8988T (cell line): ENCODE data around the gene JMJD7.
"Not testable (repeated sequence)": the region's sequence is repeated elsewhere in the genome, so short reads cannot be mapped to it uniquely, and the experiment has no call there.

Experiments
- DNase-seq: peaks from one replicate; pipeline ENCODE4 v3.0.0; 2011

The JMJD7 gene

GRCh38 chr15:41824062-41824745 is 3.7 kb upstream of the JMJD7 start:
- no peak for DNase-seq

GRCh38 chr15:41825145-41825544 is 2.7 kb upstream of the JMJD7 start:
- DNase-seq, result no peak

- DNase-seq, result no peak
Observed at GRCh38 chr15:41825572-41826535, 2.0 kb upstream of the JMJD7 start.

- DNase-seq, result no peak
Observed at GRCh38 chr15:41827290-41827879, 507 bp upstream of the JMJD7 start.

GRCh38 chr15:41828807-41829141 is 882 bp downstream of the JMJD7 start:
- no peak for DNase-seq

GRCh38 chr15:41829959-41830646 is 2.2 kb downstream of the JMJD7 start:
- no peak for DNase-seq

- DNase-seq, result not testable (repeated sequence)
Observed at GRCh38 chr15:41831291-41831690, 3.4 kb downstream of the JMJD7 start.

GRCh38 chr15:41832208-41832607 is 4.3 kb downstream of the JMJD7 start:
- no peak for DNase-seq

GRCh38 chr15:41832875-41833274 is 5.0 kb downstream of the JMJD7 start:
- DNase-seq, result no peak

GRCh38 chr15:41834096-41834495 is 6.2 kb downstream of the JMJD7 start:
- DNase-seq, result no peak

GRCh38 chr15:41836073-41836472 is 8.2 kb downstream of the JMJD7 start:
- no peak for DNase-seq

GRCh38 chr15:41836713-41837454 is 9.0 kb downstream of the JMJD7 start:
- DNase-seq, result no peak

- no peak for DNase-seq
Observed at GRCh38 chr15:41838400-41838897, 10.6 kb downstream of the JMJD7 start, which contains the start of gene PLA2G4B. Gene PLA2G4B (plus strand): TSS chr15:41838847. CDS start chr15:41838914, 67 bp downstream.

- DNase-seq, result no peak
Observed at GRCh38 chr15:41839781-41840491, 12.0 kb downstream of the JMJD7 start.

- no peak for DNase-seq
Observed at GRCh38 chr15:41840673-41841072, 12.8 kb downstream of the JMJD7 start.

GRCh38 chr15:41841131-41841530 is 13.2 kb downstream of the JMJD7 start:
- DNase-seq, result no peak

- DNase-seq, result no peak
Observed at GRCh38 chr15:41842229-41842628, 14.3 kb downstream of the JMJD7 start.

GRCh38 chr15:41843571-41843970 is 15.7 kb downstream of the JMJD7 start:
- no peak for DNase-seq

- DNase-seq, result no peak
Observed at GRCh38 chr15:41844814-41845213, 16.9 kb downstream of the JMJD7 start.

GRCh38 chr15:41847206-41847605 is 19.3 kb downstream of the JMJD7 start:
- no peak for DNase-seq

- DNase-seq, result no peak
Observed at GRCh38 chr15:41847981-41848380, 20.1 kb downstream of the JMJD7 start.
